Astrocyte of the spinal cord (primary cell): ENCODE data around the gene HTRA3.
A peak's percentile ranks its signal among the peaks of the same experiment; 100 is the strongest.

ENCODE experiments used
- DNase-seq: peaks from one replicate; pipeline ENCODE4 v3.0.0; 2011; ENCODE audit warnings: low read depth, low spot score
- H3K4me3 ChIP-seq: 2 replicates; pipeline ENCODE4 v1.5.1; 2011; ENCODE audit warnings: low read depth, mild to moderate bottlenecking, low read length, moderate library complexity
- in situ Hi-C: cut with HindIII; loops from 2 replicates; pipeline ENCODE4 v1.10.0; 2017; ENCODE audit warnings: low sequenced_read_pairs
- TF ChIP-seq, protein P1 (sequence below): IDR thresholded peaks from 2 replicates; pipeline ENCODE4 v1.5.1; 2012; ENCODE audit warnings: low read depth, mild to moderate bottlenecking, low read length, inconsistent platforms

The HTRA3 gene

DNA sequence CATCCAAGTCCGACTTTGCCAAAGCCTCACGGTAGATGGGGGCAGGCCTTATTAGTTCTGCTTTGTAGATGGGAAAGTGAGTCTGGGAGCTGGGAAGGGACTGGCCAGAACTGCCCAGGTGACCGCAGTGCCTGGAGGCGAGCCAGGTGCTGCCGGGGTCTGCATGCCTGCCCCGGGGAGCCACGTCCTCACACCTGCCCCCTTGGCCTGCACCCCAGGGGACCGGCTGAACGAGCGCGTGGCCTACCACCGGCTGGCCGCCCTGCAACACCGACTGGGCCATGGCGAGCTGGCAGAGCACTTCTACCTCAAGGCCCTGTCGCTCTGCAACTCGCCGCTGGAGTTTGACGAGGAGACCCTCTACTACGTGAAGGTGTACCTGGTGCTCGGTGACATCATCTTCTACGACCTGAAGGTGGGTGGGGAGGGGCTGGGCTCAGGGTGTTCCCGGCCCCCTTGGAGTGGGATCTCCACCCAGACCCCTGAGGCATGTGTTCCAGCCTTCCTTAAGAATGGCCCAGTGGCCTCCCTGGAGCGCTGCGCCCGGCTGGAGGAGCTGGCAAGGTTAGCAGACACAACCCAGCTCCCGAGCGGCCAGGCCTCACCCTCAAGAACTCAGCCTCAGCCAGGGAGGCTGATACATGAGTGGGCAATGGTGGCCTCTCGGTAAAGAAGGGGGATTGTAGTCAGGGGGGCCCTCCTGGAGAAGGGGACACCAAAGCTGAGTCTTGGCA, 32.1 kb upstream of the HTRA3 start:
- TF ChIP-seq, protein P1, sequence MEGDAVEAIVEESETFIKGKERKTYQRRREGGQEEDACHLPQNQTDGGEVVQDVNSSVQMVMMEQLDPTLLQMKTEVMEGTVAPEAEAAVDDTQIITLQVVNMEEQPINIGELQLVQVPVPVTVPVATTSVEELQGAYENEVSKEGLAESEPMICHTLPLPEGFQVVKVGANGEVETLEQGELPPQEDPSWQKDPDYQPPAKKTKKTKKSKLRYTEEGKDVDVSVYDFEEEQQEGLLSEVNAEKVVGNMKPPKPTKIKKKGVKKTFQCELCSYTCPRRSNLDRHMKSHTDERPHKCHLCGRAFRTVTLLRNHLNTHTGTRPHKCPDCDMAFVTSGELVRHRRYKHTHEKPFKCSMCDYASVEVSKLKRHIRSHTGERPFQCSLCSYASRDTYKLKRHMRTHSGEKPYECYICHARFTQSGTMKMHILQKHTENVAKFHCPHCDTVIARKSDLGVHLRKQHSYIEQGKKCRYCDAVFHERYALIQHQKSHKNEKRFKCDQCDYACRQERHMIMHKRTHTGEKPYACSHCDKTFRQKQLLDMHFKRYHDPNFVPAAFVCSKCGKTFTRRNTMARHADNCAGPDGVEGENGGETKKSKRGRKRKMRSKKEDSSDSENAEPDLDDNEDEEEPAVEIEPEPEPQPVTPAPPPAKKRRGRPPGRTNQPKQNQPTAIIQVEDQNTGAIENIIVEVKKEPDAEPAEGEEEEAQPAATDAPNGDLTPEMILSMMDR: no peak
- H3K4me3 ChIP-seq: no peak overlapping the region
- in situ Hi-C loops: no loop called here
- no peak for DNase-seq

DNA sequence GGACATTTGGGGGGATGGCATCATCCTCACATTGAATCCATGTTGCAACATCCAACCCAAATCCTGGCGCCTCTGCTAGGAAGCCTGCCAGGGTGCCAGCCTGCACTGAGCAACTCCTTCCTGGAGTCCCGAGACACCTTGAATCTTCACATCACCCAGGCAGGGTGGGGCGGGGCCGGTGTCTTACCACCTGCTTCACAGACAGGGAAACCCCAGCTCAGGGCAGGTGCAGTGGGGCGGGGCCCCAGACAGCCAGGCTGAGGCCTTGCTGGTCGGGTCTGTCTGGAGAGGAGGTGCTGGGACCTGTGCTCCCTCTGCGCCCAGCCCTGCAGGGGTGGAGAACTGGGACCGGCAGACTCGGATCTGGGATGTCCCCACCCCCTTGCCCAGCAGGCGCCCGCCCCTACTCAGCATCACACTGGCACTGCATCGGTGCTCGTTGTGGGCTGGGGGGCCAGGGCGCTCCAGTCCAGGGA, 31.5 kb upstream of the HTRA3 start:
- DNase-seq: no peak
- in situ Hi-C loops: no loop called here
- TF ChIP-seq, protein P1: no peak
- no peak overlapping the region for H3K4me3 ChIP-seq

DNA sequence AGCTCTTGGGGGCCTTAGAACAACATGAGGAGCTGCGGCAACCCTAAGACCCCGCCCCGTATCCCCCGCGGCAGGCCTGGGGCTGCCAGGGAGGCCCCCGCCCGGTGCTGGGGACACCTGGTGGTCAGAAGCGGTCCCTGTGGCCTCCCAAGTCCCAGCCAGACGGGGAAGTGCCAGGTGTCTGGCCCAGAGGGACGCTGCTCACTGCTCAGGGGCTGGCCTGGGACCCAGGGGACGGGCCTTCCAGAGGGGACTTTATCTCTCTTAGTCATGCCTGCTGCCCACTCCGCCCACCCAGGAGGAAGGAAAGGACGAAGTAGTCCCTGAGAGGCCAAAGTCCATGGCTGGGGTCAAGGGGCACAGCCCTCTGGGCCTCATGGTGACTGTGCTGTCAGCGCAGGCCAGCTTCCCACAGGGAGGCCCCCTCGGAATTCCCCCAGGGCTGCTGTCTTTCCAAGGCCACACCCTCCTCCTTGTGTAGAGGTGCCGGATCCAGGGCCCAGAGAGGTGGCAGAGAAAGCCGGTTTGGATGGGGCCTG, 31.0 kb upstream of the HTRA3 start:
- no peak overlapping the region for H3K4me3 ChIP-seq
- in situ Hi-C loops: no loop called here
- TF ChIP-seq, protein P1: peak; percentile 52
- no peak for DNase-seq

DNA sequence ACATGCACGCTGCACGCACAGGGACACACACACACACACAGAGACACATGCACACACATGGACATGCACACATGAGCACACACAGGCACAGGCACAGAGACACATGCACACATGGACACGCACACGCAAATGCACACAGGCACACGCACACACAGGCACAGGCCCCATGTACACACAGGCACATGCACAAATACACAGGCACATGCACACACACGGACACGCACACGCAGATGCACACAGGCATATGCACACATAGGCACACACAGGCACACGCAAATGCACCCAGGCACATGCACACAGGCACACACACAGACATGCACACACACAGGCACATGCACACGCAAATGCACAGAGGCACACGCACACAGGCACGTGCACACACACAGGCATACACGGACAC, 30.3 kb upstream of the HTRA3 start:
- in situ Hi-C loops: no loop called here
- no peak overlapping the region for H3K4me3 ChIP-seq
- TF ChIP-seq, protein P1: no peak
- no peak for DNase-seq

DNA sequence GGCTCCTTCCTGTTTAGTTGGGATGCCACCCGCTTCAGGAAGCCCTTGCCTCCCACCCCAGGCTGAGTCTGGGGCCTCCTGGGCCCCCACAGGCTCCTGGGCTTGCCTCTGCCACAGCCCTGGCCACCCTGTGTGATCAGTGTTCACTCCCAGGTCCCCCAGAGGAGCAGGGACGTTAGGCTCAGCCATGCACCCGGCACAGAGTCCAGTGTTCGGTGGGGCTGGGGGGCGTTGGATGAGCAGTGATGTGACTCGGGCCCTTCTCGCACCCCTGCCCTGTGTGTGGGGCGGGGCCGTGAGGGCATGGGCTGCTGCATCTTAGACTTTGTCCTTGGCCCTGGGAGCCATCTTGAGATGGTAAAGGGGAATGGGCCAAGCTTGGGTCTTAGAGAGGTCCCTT, 29.9 kb upstream of the HTRA3 start:
- no peak for DNase-seq
- TF ChIP-seq, protein P1: no peak
- no peak overlapping the region for H3K4me3 ChIP-seq
- in situ Hi-C loops: no loop called here

DNA sequence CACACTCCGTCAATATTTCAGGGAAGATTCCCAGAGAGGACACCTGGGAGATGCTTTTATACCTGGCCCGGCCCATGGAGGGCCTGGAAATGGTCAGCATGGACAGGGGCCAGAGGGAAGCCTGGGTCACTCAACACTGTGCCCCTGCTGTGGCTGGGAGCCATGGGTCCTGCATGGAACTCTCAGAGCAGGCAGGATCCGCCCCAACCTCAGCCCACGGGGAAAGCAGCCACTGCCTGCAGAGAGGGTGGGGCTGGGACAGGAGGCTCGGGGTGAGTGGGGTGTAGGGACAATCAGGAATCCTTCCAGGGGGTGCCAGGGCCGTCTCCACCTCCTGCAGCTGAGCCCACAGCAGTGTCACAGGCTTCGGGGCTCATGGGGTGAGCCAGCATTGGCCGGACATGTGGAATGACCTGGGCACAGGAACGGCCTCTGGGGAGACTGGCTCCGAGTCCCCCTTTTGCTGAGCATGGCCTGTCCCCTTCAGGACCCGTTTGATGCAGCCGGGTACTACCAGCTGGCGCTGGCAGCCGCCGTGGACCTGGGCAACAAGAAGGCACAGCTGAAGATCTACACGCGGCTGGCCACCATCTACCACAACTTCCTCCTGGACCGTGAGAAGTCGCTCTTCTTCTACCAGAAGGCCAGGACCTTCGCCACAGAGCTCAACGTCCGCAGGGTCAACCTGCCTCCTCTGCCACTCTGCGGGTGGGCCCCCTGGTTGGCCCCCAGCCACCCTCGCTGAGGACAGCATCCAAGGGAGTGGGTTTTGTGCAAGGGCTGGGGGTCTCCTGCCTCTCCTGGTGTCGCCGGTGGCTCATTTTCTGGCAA, 29.1 kb upstream of the HTRA3 start:
- no peak overlapping the region for H3K4me3 ChIP-seq
- in situ Hi-C loops: no loop called here
- no peak for DNase-seq
- TF ChIP-seq, protein P1: no peak
